Fibroblast of lung (primary cell): ENCODE measurements around the gene MLLT10.

ENCODE experiments used
- EZH2 ChIP-seq: IDR thresholded peaks from 2 replicates; pipeline ENCODE4 v1.5.1; 2012; ENCODE audit warnings: low read length, control low read depth, mild to moderate bottlenecking; ENCODE audit errors: missing control alignments
- TF ChIP-seq, protein P1 (sequence below), 2 donors: IDR thresholded peaks in 1 of 2; conservative IDR thresholded peaks in 1 of 2; 1 replicate in 1 of 2; 2 replicates in 1 of 2; pipeline ENCODE4 v1.5.1; 2011 to 2012; ENCODE audit warnings: low read length in 2 of 2, control low read depth in 1 of 2, inconsistent platforms in 1 of 2, low read depth in 1 of 2, mild to moderate bottlenecking in 1 of 2

DNA sequence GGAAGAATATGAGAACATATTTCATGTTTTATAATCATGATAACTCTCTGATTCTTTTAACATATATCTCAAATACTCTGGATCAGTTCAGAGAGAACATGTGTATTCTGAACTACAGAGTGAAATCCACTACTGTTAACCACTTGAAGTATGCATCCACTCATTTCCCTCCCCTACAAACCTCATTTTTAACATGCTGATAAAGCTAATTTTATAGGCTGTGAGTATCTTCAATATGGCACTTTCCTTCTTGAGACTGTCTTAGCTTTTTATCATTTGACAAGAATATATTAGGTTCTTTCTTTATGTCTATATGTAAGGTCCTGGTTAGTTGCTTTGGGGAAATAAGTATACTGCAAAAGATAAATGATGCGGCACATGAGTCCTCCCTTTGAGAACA is 154.8 kb downstream of the MLLT10 start:
- TF ChIP-seq, protein P1, sequence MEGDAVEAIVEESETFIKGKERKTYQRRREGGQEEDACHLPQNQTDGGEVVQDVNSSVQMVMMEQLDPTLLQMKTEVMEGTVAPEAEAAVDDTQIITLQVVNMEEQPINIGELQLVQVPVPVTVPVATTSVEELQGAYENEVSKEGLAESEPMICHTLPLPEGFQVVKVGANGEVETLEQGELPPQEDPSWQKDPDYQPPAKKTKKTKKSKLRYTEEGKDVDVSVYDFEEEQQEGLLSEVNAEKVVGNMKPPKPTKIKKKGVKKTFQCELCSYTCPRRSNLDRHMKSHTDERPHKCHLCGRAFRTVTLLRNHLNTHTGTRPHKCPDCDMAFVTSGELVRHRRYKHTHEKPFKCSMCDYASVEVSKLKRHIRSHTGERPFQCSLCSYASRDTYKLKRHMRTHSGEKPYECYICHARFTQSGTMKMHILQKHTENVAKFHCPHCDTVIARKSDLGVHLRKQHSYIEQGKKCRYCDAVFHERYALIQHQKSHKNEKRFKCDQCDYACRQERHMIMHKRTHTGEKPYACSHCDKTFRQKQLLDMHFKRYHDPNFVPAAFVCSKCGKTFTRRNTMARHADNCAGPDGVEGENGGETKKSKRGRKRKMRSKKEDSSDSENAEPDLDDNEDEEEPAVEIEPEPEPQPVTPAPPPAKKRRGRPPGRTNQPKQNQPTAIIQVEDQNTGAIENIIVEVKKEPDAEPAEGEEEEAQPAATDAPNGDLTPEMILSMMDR (conservative IDR thresholded peaks at IDR 0.05 in 1 of 2, IDR thresholded peaks at IDR 0.05 in 1 of 2; ENCODE audit: low read depth in 1 of 2, low read length in 2 of 2), result no peak
- TF ChIP-seq EZH2, result no peak
